HCT116 (cell line): ENCODE results near the gene JPH3. TPM values are rescaled to one million over a fixed set of nuclear protein-coding genes. Genes with fewer than 3 reads are reported as not detected.
"Not testable (repeated sequence)": the region's sequence is repeated elsewhere in the genome, so short reads cannot be mapped to it uniquely, and the experiment has no call there.

Experiments used
- ATAC-seq: fragments of 200-7000 bp; cut with Tn5 transposase; 2 replicates; pipeline ENCODE4 v1.9.1; 2020; ENCODE audit warnings: mild to moderate bottlenecking, moderate library complexity
- BruUV-seq: library from RNA; stranded (reverse); fragments of 400-500 nt; replicated peaks from 2 replicates; lab custom pipeline; 2021; lab: Mats Ljungman, UMichigan
- CTCF ChIA-PET: fragments of 300-600 bp; sonication (Branson Sonifier 250); formaldehyde crosslinking; loops from one replicate; lab custom pipeline; 2021; ENCODE audit warnings: antibody characterized with exemption; lab: Charles Lee
- POLR2A ChIA-PET: fragments of 300-600, 350-600 bp; sonication (Branson Sonifier 250); formaldehyde crosslinking; loops from one replicate; lab custom pipeline; 2021; ENCODE audit warnings: antibody characterized with exemption; lab: Charles Lee
- RAD21 ChIA-PET, 2 experiments: fragments of 300-600 bp; sonication (Branson Sonifier 250); formaldehyde crosslinking; loops; one replicate each; lab custom pipeline; 2023; ENCODE audit warnings: low total read pairs in 2 of 2; ENCODE audit not compliant: uncharacterized antibody in 2 of 2, unreplicated experiment in 2 of 2, low non-redundant PET in 1 of 2; lab: Charles Lee
- DNase-seq: peaks from one replicate; pipeline ENCODE4 v3.0.0-alpha.2; 2010; ENCODE audit warnings: low read depth, low spot score
- H2AFZ ChIP-seq: fragments of 200-600 bp; shearing (Covaris generic), sonication (generic); 2 replicates; pipeline ENCODE4 v1.6.1; 2017; ENCODE audit warnings: low read depth, mixed run types, mixed read lengths, antibody characterized with exemption, low read length; ENCODE audit not compliant: poor library complexity, severe bottlenecking
- H3K27ac ChIP-seq: 2 replicates; pipeline ENCODE4 v1.5.1; 2012; ENCODE audit warnings: low read depth, low read length
- H3K27me3 ChIP-seq: fragments of 200-600 bp; sonication (generic); 2 replicates; pipeline ENCODE4 v1.6.1; 2016; ENCODE audit warnings: mixed run types, low read length, mixed read lengths; ENCODE audit not compliant: insufficient read depth
- H3K36me3 ChIP-seq, 2 experiments: fragments of 200-500 bp in 1 of 2; fragments of 200-600 bp in 1 of 2; sonication (Bioruptor generic) in 1 of 2; sonication (generic) in 1 of 2; 2 replicates each; pipeline versions ENCODE4 v1.5.1 to v1.6.1; 2014 to 2016; ENCODE audit warnings: low read length in 2 of 2, inconsistent platforms in 1 of 2, mixed read lengths in 1 of 2, mixed run types in 1 of 2; ENCODE audit not compliant: insufficient read depth in 2 of 2, control insufficient read depth in 1 of 2
- H3K4me1 ChIP-seq, 2 experiments: fragments of 200-600 bp in 1 of 2; sonication (generic) in 1 of 2; 2 replicates each; pipeline versions ENCODE4 v1.5.1 to v1.6.1; 2012 to 2017; ENCODE audit warnings: low read length in 2 of 2, inconsistent platforms in 1 of 2, mild to moderate bottlenecking in 1 of 2, mixed read lengths in 1 of 2, mixed run types in 1 of 2, moderate library complexity in 1 of 2; ENCODE audit not compliant: insufficient read depth in 2 of 2, control insufficient read depth in 1 of 2
- H3K4me2 ChIP-seq: fragments of 200-600 bp; sonication (generic); 2 replicates; pipeline ENCODE4 v1.6.1; 2017; ENCODE audit warnings: mixed run types, low read length, mixed read lengths
- H3K4me3 ChIP-seq, 2 experiments: fragments of 200-600 bp in 1 of 2; sonication (generic) in 1 of 2; replicated peaks in 1 of 2; 2 replicates each; pipeline ENCODE4 v1.5.1; 2011 to 2016; ENCODE audit warnings: low read length in 2 of 2, control low read depth in 1 of 2, low read depth in 1 of 2, mild to moderate bottlenecking in 1 of 2, mixed read lengths in 1 of 2, mixed run types in 1 of 2
- H3K79me2 ChIP-seq: fragments of 200-600 bp; sonication (generic); 2 replicates; pipeline ENCODE4 v1.6.1; 2017; ENCODE audit warnings: mild to moderate bottlenecking, mixed run types, low read length, moderate library complexity, mixed read lengths; ENCODE audit not compliant: insufficient read depth
- H3K9ac ChIP-seq: fragments of 200-600 bp; sonication (generic); 2 replicates; pipeline ENCODE4 v1.6.1; 2016; ENCODE audit warnings: low read length, mixed read lengths
- H3K9me2 ChIP-seq: fragments of 200-600 bp; sonication (generic), shearing (Covaris generic); 2 replicates; pipeline ENCODE4 v1.6.1; 2017; ENCODE audit warnings: mixed run types, mild to moderate bottlenecking, moderate library complexity; ENCODE audit not compliant: insufficient read depth
- H3K9me3 ChIP-seq, 2 experiments: fragments of 200-500 bp in 1 of 2; fragments of 200-600 bp in 1 of 2; sonication (Bioruptor generic) in 1 of 2; sonication (generic) in 1 of 2; 2 replicates each; pipeline ENCODE4 v1.6.1; 2014 to 2017; ENCODE audit warnings: low read length in 2 of 2, mixed read lengths in 2 of 2, inconsistent platforms in 1 of 2, low read depth in 1 of 2, mild to moderate bottlenecking in 1 of 2, mixed run types in 1 of 2, moderate library complexity in 1 of 2; ENCODE audit not compliant: control insufficient read depth in 1 of 2, insufficient read depth in 1 of 2
- H4K20me1 ChIP-seq: fragments of 200-600 bp; sonication (generic), shearing (Covaris generic); 2 replicates; pipeline ENCODE4 v1.6.1; 2017; ENCODE audit warnings: mixed run types, mild to moderate bottlenecking, moderate library complexity; ENCODE audit not compliant: insufficient read depth
- ATF3 ChIP-seq: IDR thresholded peaks from 2 replicates; pipeline ENCODE4 v1.6.1; 2012
- CBX3 ChIP-seq: IDR thresholded peaks from 2 replicates; pipeline ENCODE4 v1.6.1; 2012; ENCODE audit warnings: low read depth
- CTCF ChIP-seq, 3 experiments: fragments of 200-600 bp in 1 of 3; sonication (generic) in 1 of 3; IDR thresholded peaks in 2 of 3; conservative IDR thresholded peaks in 1 of 3; 2 replicates each; pipeline ENCODE4 v1.5.1; 2012 to 2017; ENCODE audit warnings: low read depth in 2 of 3, low read length in 2 of 3, antibody characterized with exemption in 1 of 3, borderline replicate concordance in 1 of 3, control low read depth in 1 of 3, mild to moderate bottlenecking in 1 of 3, mixed read lengths in 1 of 3, mixed run types in 1 of 3, moderate library complexity in 1 of 3; ENCODE audit not compliant: insufficient read depth in 1 of 3
- EGR1 ChIP-seq: IDR thresholded peaks from 2 replicates; pipeline ENCODE4 v1.6.1; 2012; ENCODE audit warnings: low read depth
- ELF1 ChIP-seq: IDR thresholded peaks from 2 replicates; pipeline ENCODE4 v1.6.1; 2012; ENCODE audit warnings: low read depth, borderline replicate concordance
- EZH2 ChIP-seq: fragments of 200-600 bp; sonication (generic); IDR thresholded peaks from 2 replicates; pipeline ENCODE4 v1.6.1; 2017; ENCODE audit warnings: antibody characterized with exemption, mixed run types
- EZH2phosphoT487 ChIP-seq: fragments of 200-600 bp; IDR thresholded peaks from 2 replicates; pipeline ENCODE4 v1.6.1; 2018; ENCODE audit warnings: antibody characterized with exemption, borderline replicate concordance
- REST ChIP-seq: IDR thresholded peaks from 2 replicates; pipeline ENCODE4 v1.6.1; 2012; ENCODE audit warnings: low read depth
- SP1 ChIP-seq: IDR thresholded peaks from 2 replicates; pipeline ENCODE4 v1.6.1; 2012; ENCODE audit warnings: low read depth
- SRF ChIP-seq: IDR thresholded peaks from 2 replicates; pipeline ENCODE4 v1.6.1; 2012; ENCODE audit warnings: low read depth
- ZFX ChIP-seq: fragments of 450-650 bp; IDR thresholded peaks from 2 replicates; pipeline ENCODE4 v1.6.1; 2017
- ZNF274 ChIP-seq: fragments of 200-500 bp; sonication (Bioruptor generic); IDR thresholded peaks from 2 replicates; pipeline ENCODE4 v1.6.1; 2014; ENCODE audit warnings: mild to moderate bottlenecking, low read depth, low read length, inconsistent platforms
- intact Hi-C: fragments of 100-400 bp; cut with micrococcal nuclease; formaldehyde crosslinking; loops from 2 replicates; pipeline ENCODE4 v1.10.0; 2022
- total RNA-seq: library from RNA; stranded (reverse); gene quantifications from one replicate; pipeline ENCODE4 v1.2.1, GENCODE V29; 2021; ENCODE audit not compliant: unreplicated experiment

JPH3 gene
- total RNA-seq, 1 experiment from 2014 or later, result 0.10 TPM

DNA sequence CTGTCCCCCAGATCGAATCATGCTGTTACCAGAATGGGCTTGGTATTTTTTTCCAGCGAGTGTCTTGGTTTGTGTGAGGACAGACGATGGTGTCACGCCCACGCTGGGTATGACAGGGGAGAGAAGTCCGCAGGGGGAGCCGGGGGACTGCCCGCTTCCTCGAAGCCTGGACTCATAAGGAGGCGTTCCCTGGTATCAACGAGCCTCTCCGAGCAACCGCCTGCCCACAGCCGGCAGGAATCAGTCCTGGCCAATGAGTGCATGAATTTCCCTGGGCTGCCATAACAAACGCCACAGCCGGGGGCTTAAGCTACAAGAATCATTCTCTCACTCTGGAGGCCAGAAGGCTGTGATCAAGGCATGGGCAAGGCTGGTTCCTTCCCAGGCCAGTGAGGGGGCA lies 26.1 kb upstream of the JPH3 start:
- Histone ChIP-seq H3K27ac (no peak overlapping the region), H3K79me2 (no peaks in the 10 kb centered on the region), H3K4me3 (no peak overlapping the region), H3K27me3 (no peaks in the 10 kb centered on the region), H3K4me2 (no peak overlapping the region), H4K20me1 (no peaks in the 10 kb centered on the region), H3K9me3 (no peaks in the 10 kb centered on the region), H3K36me3 (no peaks in the 10 kb centered on the region), H3K9me2 (no peaks in the 10 kb centered on the region), H3K9ac (no peak overlapping the region)
- intact Hi-C loops, result no loop called here
- RAD21 ChIA-PET, result no interaction called here
- no peak for ATAC-seq
- DNase-seq, result no peak
- no TSS peak for BruUV-seq
- POLR2A ChIA-PET, result no interaction called here
- no peak for TF ChIP-seq ELF1
- no peak for TF ChIP-seq CTCF (IDR thresholded peaks at IDR 0.05 in 2 of 3, conservative IDR thresholded peaks at IDR 0.05 in 1 of 3; ENCODE audit: borderline replicate concordance in 1 of 3, insufficient read depth in 1 of 3, low read depth in 2 of 3, low read length in 2 of 3)
- TF ChIP-seq REST, result no peak
- TF ChIP-seq ZFX, result no peak
- no peak for TF ChIP-seq ZNF274
- TF ChIP-seq EZH2phosphoT487, result no peak
- TF ChIP-seq SP1, result no peak
- no peak for TF ChIP-seq SRF
- TF ChIP-seq EZH2, result no peak
- no peak for TF ChIP-seq ATF3
- TF ChIP-seq CBX3, result no peak
- no peak for TF ChIP-seq EGR1
- TF ChIP-seq, all 23 proteins: peak for 0
- H2AFZ ChIP-seq, result no peak overlapping the region
- CTCF ChIA-PET, result interaction anchor here (1.8 kb wide), 1 partner anchor 60 kb away, joined by 5 read pairs; no protein-coding TSS in a partner anchor
- H3K4me1 ChIP-seq, result peaks cover 4 to 11% of the 10 kb centered on the region in 2 experiments; a peak in 3 of 4 replicates

DNA sequence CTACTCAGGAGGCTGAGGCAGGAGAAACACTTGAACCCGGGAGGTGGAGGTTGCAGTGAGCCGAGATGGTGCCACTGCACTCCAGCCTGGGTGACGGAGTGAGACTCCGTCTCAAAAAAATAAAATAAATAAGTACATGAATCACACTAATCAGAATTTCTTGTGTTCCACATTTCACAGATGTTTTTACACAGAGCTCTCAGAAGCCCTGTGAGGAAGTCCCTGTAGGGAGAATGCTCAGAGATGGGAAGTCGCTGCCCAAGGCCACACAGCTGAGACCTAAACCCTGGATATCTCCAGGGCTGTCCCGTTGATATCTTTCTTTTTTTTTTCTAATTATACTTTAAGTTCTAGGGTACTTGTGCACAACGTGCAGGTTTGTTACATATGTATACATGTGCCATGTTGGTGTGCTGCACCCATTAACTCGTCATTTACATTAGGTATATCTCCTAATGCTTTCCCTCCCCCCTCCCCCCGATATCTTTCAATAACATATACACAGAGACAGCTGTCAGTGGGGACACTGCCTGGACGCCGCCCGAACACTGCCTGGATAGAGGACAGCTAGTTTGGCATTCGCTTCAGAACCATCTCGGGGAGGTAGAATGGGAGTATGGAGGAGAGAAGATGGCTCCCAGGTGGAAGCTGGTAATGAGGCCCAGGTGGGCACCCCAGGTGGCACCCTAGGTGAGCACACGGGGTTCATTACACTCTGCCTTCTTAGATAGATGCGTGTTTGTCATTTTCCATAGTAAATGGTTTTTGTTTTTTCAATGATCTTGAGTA lies 24.0 kb upstream of the JPH3 start:
- H3K4me3 ChIP-seq, POLR2A ChIA-PET, H3K4me2 ChIP-seq, H3K27ac ChIP-seq, H3K9ac ChIP-seq, H2AFZ ChIP-seq, H3K79me2 ChIP-seq, H4K20me1 ChIP-seq, intact Hi-C loops, BruUV-seq, H3K27me3 ChIP-seq, H3K9me2 ChIP-seq, CTCF ChIA-PET, DNase-seq, H3K9me3 ChIP-seq, H3K36me3 ChIP-seq, RAD21 ChIA-PET, ATAC-seq: not testable (repeated sequence)
- H3K4me1 ChIP-seq, result peaks cover 16 to 22% of the 10 kb centered on the region in 2 experiments
